ENCODE data around the gene SCARF2.
"Not testable (repeated sequence)": the region's sequence is repeated elsewhere in the genome, so short reads cannot be mapped to it uniquely, and the experiment has no call there.

Gene SCARF2, protein sequence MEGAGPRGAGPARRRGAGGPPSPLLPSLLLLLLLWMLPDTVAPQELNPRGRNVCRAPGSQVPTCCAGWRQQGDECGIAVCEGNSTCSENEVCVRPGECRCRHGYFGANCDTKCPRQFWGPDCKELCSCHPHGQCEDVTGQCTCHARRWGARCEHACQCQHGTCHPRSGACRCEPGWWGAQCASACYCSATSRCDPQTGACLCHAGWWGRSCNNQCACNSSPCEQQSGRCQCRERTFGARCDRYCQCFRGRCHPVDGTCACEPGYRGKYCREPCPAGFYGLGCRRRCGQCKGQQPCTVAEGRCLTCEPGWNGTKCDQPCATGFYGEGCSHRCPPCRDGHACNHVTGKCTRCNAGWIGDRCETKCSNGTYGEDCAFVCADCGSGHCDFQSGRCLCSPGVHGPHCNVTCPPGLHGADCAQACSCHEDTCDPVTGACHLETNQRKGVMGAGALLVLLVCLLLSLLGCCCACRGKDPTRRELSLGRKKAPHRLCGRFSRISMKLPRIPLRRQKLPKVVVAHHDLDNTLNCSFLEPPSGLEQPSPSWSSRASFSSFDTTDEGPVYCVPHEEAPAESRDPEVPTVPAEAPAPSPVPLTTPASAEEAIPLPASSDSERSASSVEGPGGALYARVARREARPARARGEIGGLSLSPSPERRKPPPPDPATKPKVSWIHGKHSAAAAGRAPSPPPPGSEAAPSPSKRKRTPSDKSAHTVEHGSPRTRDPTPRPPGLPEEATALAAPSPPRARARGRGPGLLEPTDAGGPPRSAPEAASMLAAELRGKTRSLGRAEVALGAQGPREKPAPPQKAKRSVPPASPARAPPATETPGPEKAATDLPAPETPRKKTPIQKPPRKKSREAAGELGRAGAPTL

DNA sequence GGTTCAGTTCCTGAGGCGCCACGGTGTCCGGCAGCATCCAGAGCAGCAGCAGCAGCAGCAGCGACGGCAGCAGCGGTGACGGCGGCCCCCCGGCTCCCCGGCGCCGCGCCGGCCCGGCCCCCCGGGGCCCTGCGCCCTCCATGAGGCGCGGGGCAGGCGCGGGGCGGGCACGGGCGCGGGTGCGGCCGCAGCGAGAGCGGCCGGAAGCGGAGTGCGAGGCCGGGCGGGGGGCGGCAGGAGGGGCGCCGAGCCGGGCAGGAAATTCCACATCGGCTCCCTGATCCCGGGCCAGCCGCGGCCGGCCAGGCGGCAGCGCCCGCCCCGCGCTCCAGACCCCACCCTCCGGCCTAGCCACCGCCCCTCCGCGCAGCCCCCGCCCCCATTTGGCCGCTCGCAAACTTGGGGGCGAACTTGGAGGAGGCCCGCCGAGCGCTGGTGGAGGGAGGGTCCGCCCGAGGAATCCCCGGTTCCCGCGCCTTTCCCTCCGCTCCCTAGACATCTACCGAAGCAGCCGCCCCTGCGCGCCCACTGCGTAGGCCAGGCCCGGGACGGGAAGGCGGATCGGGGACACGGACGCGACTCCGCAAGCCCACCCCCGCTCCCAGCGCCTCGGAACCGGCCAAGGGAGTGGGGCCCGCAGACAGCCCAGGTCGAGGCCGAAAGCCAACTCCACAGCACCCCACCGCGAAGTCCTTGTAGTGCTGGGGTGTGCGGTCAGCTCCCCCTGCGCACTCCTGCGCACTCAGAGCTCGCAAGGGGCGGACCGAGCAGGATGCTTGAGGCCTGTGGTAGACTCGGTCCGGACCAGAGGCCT lies at the start of gene SCARF2:
SCARF2 (minus strand) TSS at position 213 of the 814 bp plus-strand sequence; CDS start at position 142, 71 bp downstream.
- H3K27ac Mint-ChIP-seq: no peak within 1 kb of the TSS
- peak within 1 kb of the TSS; percentile 73 for H3K4me3 Mint-ChIP-seq
- H3K9me3 Mint-ChIP-seq: no peaks in the 10 kb centered on the region
- H3K36me3 Mint-ChIP-seq: peaks cover 8% of the 10 kb centered on the region
- no peak for ATAC-seq
- H3K4me1 Mint-ChIP-seq: peaks cover 16% of the 10 kb centered on the region
- H3K27me3 Mint-ChIP-seq: peaks cover 54% of the 10 kb centered on the region

DNA sequence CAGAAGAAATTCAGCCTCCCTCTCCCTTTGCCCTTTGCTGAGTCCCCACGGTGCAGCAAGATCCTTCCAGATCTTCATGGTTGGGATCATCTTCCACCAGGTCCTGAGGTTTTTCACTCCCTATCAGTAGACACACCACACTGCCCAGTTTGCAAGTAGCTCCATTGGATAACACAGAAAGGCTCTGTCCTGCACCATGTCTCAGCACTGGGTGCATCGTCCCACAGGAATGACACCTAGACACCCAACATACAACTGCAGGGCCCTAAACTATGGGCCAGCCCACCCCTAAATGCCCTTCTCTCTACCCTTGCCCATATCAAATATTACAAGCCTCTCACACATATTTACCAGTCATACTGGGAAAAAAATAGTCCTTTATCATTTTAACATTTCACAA lies 48.6 kb upstream of the SCARF2 start:
- H3K27me3 Mint-ChIP-seq: no peaks in the 10 kb centered on the region
- peaks cover 45% of the 10 kb centered on the region for H3K36me3 Mint-ChIP-seq
- H3K9me3 Mint-ChIP-seq: no peaks in the 10 kb centered on the region
- H3K27ac Mint-ChIP-seq: no peak overlapping the region
- no peak overlapping the region for H3K4me3 Mint-ChIP-seq
- peaks cover 25% of the 10 kb centered on the region for H3K4me1 Mint-ChIP-seq
- no peak for ATAC-seq

DNA sequence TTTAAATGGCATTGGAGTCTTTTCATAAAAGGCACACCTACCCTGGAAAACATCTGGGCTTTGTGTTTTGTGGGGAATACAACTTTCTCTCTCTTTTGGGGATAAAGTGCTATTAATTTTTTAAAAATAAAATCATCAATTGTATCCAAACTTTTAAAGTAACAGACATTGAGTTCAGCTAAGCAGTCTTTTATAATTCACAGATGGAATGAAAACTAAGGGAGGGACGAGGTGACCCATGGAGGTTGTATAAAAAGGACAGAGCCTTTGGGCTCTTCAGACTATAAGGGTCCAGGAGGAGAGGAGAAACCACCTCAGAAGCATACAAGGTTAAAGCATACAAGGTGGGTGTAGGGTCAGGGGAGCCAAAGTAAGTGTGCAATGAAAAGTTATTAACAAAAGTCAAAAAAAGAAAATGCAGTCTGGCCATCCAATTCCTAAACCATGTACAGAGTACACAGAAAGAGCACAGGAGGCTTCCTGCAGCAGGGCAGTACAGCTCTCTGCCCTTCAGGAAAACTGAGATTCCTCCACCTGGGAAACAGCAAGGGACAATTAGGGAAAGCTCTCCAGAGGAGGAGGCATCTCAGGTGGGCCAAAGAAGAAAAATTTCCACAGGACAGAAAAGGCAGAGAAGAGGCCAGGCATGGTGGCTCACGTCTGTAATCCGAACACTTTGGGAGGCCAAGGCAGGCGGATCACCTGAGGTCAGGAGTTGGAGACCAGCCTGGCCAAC lies 47.5 kb upstream of the SCARF2 start:
- Mint-ChIP-seq H3K4me3 (no peak overlapping the region), H3K36me3 (peaks cover 47% of the 10 kb centered on the region), H3K27me3 (no peaks in the 10 kb centered on the region), H3K9me3 (no peaks in the 10 kb centered on the region), H3K4me1 (peaks cover 25% of the 10 kb centered on the region), H3K27ac (no peak overlapping the region)
- ATAC-seq: no peak

DNA sequence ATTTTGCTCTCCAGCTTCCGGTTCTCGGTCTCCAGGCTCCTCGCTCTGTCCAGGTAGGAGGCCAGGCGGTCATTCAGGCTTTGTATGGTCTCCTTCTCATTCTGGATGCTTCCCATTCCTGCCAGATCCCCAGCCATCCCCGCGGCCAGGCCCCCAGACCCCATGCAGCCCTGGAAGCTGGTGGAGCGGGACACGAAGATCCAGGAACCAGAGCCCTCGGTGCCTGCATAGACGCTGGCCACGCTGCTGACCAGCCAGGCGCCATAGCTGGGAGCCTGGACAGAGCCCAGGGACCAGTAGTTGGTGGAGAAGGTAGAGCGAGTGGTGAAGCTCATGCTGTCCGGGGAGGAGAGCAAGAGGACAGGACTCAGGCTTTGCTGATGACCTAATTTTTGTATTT lies 46.1 kb upstream of the SCARF2 start:
- Mint-ChIP-seq H3K27me3 (no peaks in the 10 kb centered on the region), H3K4me3 (no peak overlapping the region), H3K36me3 (peaks cover 45% of the 10 kb centered on the region), H3K4me1 (peaks cover 18% of the 10 kb centered on the region), H3K27ac (no peak overlapping the region), H3K9me3 (no peaks in the 10 kb centered on the region)
- ATAC-seq: no peak

DNA sequence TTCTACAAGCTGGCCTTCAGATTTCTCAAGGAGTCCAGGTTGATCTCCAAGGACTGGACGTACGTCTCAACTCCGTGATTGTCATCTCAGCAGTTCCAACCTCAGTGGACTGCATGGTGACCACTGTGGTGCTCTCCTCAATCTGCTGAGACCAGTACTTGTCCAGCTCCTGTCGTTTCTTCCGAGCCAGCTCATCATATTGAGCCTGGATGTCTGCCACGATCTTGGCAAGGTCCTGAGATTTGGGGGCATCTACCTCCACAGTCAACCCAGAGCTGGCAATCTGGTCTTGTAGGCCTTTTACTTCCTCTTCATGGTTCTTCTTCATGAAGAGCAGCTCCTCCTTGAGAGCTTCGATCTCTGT lies 45.5 kb upstream of the SCARF2 start:
- H3K36me3 Mint-ChIP-seq: peaks cover 39% of the 10 kb centered on the region
- H3K4me3 Mint-ChIP-seq, ATAC-seq, H3K27me3 Mint-ChIP-seq, H3K9me3 Mint-ChIP-seq, H3K27ac Mint-ChIP-seq: not testable (repeated sequence)
- H3K4me1 Mint-ChIP-seq: peaks cover 11% of the 10 kb centered on the region

DNA sequence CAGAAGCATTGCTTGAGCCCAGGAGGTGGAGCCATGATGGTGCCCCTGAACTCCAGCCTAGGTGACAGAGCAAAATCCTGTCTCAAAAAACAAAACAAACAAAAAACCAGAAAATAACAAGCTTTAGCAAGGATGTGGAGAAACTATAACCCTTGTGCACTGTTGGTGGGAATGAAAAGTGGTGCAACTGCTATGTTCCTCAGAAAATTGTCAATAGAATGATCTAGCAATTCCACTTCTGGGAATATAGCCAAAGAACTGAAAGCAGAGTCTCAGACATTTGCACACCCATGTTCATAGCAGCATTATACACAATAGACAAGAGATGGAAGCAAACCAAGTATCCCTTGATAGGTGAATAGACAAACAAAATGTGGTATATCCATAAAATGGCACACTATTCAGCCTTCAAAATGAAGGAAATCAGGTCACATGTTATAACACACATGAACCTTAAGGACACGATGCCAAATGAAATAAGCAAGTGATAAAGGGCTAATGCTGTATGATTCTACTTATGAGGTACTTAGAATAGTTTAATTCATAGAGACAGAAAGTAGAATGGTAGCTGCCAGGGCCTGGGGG lies 42.1 kb upstream of the SCARF2 start:
- Mint-ChIP-seq H3K27ac (no peak overlapping the region), H3K9me3 (no peaks in the 10 kb centered on the region), H3K4me1 (no peaks in the 10 kb centered on the region), H3K4me3 (no peak overlapping the region), H3K36me3 (peaks cover 20% of the 10 kb centered on the region), H3K27me3 (no peaks in the 10 kb centered on the region)
- no peak for ATAC-seq

DNA sequence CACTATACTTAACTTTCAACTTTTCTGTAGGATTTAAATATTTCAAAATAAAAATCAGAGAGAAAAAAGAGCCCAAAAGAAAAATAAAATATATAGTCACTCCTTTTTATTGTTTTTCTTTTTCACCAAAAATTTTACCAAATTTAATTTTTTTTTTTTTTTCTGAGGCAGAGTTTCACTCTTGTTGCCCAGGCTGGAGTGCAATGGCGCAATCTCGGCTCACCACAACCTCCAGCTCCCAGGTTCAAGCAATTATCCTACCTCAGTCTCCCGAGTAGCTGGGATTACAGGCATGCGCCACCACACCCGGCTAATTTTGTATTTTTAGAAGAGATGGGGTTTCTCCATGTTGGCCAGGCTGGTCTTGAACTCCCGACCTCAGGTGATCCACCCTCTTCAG lies 40.4 kb upstream of the SCARF2 start:
- H3K4me3 Mint-ChIP-seq, H3K27ac Mint-ChIP-seq, H3K9me3 Mint-ChIP-seq, ATAC-seq, H3K27me3 Mint-ChIP-seq, H3K4me1 Mint-ChIP-seq: not testable (repeated sequence)
- H3K36me3 Mint-ChIP-seq: peaks cover 11% of the 10 kb centered on the region

DNA sequence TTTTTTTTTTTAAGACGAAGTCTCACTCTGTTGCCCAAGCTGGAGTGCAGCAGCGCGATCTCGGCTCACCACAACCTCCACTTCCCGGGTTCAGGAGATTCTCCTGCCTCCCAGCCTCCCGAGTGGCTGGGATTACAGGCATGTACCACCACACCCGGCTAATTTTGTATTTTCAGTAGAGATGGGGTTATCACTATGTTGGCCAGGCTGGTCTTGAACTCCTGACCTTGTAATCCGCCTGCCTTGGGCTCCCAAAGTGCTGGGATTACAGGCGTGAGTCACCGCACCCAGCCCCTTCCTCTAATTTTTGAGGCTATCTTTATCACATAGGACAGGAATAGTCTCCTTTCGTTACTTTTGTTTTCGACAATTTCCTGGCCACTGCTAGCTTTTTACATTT lies 37.9 kb upstream of the SCARF2 start:
- ATAC-seq, H3K4me1 Mint-ChIP-seq, H3K4me3 Mint-ChIP-seq, H3K9me3 Mint-ChIP-seq, H3K27ac Mint-ChIP-seq, H3K27me3 Mint-ChIP-seq: not testable (repeated sequence)
- peaks cover 16% of the 10 kb centered on the region for H3K36me3 Mint-ChIP-seq

DNA sequence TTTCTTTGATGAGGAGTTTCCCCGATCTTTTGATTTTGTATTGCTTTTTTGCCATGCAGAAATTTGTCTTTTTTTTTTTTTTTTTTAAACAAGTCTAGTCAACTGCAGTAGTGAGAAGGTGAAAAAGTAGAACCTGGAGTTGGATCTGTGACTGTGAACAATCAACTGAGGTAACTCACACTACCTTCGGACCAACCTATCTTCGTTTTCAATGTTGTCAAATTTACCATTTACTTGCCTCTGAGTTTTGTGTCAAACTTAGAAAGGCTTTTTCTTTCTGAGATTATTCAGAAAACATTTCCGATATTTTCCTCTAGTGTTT lies 37.5 kb upstream of the SCARF2 start:
- Mint-ChIP-seq H3K27ac (no peak overlapping the region), H3K27me3 (no peaks in the 10 kb centered on the region), H3K4me3 (no peak overlapping the region), H3K4me1 (peaks cover 8% of the 10 kb centered on the region), H3K9me3 (no peaks in the 10 kb centered on the region), H3K36me3 (peaks cover 18% of the 10 kb centered on the region)
- ATAC-seq: no peak

DNA sequence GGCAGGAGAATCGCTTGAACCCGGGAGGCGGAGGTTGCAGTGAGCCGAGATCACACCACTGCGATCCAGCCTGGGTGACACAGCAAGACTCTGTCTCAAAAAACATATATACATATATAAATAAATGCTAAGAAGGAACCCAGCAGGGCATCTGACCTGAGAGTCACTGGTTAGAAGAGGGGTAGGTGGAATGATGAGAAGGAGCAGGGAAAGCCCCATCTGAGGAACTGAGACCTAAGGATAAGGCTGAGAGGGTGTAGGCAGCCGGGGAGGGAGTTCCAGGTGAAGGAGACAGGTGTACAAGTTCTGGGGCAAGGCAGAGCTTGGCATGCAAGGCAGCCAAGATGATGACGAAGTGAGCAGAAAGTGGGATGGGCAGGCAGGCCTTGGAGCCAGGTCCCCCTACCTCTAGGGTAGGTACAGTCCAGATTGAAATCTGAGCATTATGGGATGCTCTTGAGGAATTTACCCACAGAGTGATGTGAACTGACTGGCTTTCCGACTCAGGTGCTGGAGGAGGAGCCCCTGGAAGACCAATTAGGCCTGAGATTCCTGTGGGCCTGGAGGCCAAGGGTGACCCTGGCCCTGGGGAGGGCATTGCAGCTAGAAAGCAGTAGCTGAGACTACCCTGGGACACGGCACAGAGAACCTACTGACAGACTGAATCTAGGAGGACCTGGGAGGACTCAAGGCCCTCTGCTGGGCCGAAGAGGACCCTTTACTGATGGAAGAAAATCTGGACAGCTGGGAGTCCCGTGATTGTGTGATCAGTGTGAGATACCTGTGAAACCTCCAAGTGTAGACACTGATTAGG lies 35.2 kb upstream of the SCARF2 start:
- H3K36me3 Mint-ChIP-seq: peaks cover 23% of the 10 kb centered on the region
- no peak for ATAC-seq
- H3K4me3 Mint-ChIP-seq: no peak overlapping the region
- H3K27me3 Mint-ChIP-seq: no peaks in the 10 kb centered on the region
- H3K9me3 Mint-ChIP-seq: no peaks in the 10 kb centered on the region
- peaks cover 14% of the 10 kb centered on the region for H3K4me1 Mint-ChIP-seq
- H3K27ac Mint-ChIP-seq: peak overlapping the region; percentile 30

DNA sequence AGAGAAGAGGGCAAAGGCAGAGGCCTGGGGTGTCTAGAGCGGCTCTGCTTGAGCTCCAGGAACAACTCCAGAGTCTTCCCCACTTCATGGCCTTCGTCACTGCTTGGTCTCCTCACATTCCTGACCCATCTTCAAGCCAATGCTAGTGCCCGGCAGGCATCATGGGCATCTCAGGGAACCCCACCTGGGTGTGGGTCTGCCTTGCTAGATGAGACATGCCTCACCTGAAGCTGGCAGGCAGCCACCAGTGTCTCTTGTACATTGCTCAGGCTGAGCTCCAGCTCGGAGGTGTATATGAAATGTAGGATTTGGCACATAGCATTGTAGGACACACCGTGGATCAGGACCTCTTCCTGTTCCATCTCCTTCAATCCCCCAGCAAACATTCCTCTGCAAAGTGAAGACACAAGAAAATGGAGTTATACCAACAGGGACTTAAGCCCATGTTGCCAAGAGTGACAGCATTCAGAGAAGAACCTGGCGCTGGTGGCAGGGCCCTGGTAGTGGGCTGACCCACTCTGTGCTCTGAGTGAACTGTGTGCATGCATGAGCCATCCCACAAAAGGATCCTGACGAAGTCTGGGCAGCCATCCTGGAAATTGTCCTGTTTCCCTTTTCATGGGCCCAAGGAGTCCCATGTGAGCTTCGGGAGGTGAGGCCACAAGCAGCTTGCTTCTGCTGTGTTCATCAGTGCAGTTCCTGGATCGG lies 33.7 kb upstream of the SCARF2 start:
- Mint-ChIP-seq H3K27ac (no peak overlapping the region), H3K9me3 (no peaks in the 10 kb centered on the region), H3K36me3 (peaks cover 23% of the 10 kb centered on the region), H3K4me1 (peaks cover 14% of the 10 kb centered on the region), H3K27me3 (no peaks in the 10 kb centered on the region), H3K4me3 (no peak overlapping the region)
- no peak for ATAC-seq

DNA sequence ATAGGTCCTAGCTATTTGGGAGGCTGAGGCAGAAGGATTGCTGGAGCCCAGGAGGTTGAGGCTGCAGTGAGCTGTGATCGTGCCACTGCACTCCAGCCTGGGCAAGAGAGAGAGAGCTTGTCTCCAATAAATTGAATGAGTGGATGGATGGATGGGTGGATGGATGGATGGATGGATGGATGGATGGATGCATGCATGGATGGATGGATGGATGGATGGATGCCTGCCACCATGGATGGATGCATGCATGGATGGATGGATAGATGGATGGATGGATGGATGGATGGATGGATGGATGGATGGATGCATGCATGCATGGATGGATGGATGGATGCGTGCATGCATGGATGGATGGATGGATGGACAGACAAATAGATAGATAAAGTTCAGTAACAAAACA lies 32.9 kb upstream of the SCARF2 start:
- peaks cover 23% of the 10 kb centered on the region for H3K36me3 Mint-ChIP-seq
- not testable (repeated sequence) for H3K27ac Mint-ChIP-seq, H3K9me3 Mint-ChIP-seq, ATAC-seq, H3K27me3 Mint-ChIP-seq, H3K4me3 Mint-ChIP-seq
- peaks cover 14% of the 10 kb centered on the region for H3K4me1 Mint-ChIP-seq

DNA sequence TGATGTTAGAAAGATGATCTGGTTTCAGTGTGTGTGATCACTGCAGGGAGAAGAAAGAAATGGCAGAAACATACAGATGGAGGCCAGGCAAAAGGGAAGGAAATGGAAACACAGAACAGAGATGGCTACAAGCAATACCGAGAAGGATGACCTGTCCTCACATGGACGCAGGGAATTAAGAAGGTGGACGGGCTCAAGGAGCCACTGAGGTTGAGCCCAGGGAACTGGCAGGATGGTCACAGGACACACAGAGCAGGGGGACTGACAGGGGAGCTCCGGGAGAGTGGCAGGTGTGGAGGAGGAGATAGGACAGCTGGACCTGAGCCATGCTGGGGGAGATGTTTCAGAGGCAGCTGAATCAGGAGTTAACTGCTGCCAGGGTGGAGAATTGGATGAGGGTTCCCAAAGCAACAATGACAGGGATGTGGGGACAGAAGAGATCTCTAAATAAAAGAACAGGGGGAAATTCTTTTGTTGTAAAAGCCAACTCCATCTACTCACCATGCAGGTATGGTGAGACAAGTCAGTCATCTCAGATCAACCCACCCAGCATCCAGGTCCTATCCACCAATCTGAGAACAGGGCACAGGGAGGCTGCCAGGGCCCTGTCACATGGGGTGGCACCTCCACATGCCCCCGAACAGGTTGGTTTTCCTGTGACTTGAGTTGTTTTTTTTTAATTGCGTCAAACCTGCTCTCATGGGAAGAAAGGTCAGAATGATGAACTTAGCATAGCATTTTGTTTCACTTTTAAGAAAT lies 31.7 kb upstream of the SCARF2 start:
- no peaks in the 10 kb centered on the region for H3K27me3 Mint-ChIP-seq
- H3K36me3 Mint-ChIP-seq: peaks cover 23% of the 10 kb centered on the region
- ATAC-seq: no peak
- H3K27ac Mint-ChIP-seq: peak overlapping the region; percentile 31
- H3K9me3 Mint-ChIP-seq: no peaks in the 10 kb centered on the region
- H3K4me3 Mint-ChIP-seq: no peak overlapping the region
- H3K4me1 Mint-ChIP-seq: peaks cover 26% of the 10 kb centered on the region
